HG03159 (cell line): ENCODE measurements around the gene JAG1.
"Not testable (repeated sequence)": the region's sequence is repeated elsewhere in the genome, so short reads cannot be mapped to it uniquely, and the experiment has no call there.

Experiments used
- ATAC-seq: cut with Tn5 transposase; IDR thresholded peaks from one replicate; pipeline ENCODE4 v1.9.1; 2021; ENCODE audit warnings: mild to moderate bottlenecking, moderate library complexity; ENCODE audit not compliant: unreplicated experiment

Gene JAG1

DNA sequence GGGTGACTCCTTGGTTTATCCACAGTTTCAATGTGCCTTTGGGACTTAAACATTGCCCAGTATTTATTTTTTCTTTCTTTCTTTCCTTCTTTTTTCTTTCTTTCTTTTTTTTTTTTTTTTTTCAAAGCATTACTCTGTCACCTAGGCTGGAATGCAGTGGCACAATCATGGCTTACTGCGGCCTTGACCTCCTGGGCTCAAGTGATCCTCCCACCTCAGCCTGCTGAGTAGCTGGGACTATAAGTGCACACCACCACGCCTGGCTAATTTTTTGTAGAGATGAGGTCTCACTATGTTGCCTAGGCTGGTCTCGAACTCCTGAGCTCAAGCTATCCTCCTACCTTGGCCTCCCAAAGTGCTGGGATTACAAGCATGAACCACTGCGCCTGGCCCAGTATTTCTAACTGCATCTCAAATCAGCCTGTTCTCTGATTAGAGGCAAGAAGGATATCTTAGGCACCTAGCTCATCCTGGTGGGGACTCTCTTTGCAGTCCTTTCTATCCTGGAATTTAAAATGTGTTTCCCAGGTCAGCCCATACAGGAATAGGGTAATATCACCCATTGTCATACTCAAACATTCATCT lies 56.2 kb downstream of the JAG1 start:
- ATAC-seq, result not testable (repeated sequence)

DNA sequence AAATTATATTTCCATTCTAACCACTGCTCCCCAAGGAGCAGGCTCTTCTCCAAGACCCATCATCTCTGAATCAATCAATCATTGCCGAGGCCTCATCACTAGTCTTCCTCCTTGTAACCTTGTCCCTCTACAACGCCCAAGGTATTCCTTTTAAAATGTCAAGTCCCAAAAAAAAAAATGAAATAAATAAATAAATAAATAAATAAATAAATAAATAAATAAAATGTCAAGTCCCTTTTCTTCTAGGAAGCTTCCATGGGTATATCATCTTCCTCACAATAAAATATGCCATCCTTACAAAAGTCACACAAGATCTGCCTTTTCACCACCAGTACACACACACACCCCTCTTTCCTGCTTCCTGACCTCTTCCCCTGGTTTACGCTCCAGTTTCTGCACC lies 57.6 kb downstream of the JAG1 start:
- no peak for ATAC-seq

DNA sequence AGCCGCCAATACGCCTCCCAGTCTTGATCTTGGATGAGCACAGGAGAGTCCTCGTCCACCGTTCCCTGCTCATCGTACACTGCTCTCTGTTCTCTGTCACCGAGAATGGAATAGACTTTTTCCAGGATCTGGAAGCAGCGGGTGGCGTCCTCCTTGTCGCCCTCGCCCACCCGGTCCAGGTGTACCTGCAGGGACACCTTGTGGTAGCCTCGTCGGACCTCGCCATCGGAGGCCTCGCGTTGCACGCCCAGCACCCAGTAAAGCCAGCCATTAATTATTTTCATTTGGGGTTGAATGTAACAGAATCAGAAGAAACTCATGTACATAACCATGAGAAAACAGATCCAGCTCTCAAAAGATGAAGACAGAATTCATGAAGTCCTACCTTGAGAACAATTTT lies 59.9 kb downstream of the JAG1 start:
- ATAC-seq, result no peak

DNA sequence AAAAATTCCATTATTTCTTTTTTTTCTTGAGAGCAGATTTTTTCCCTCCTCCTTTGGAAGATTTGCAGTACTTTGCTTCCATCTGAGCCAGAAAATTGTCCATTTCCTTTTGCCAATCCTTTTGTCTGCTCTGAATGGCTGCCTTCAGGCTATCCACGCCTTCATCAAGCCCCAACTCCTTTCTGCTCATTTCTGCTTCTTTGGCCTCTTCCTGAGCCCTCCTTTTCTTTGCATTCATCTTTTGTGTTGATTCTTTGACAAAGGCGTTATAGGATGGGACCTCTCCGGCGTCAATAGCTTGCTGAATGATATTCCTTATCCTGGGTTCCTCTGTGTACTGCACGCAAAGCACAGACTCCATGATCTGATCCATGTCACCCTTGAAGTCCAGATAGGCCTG lies 60.4 kb downstream of the JAG1 start:
- ATAC-seq, result not testable (repeated sequence)

DNA sequence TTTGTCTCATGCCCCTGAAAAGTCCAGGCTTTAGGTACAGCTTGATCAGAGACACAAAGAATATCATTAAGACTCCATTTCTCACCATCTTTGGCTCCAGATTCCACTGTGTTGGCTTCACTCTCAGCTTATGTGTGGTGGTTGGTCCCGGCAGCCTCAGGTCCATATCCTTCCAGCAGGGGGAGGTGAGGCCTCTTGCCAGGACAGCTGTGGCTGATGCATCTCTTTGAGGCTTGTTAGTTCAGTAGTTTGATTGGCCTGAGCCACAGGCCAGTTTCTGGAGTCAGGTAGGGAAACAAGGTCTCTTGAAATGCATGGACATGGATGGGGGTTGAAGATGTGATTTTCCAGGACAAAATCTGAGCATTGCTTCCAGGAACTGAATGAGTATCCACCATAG lies 62.4 kb downstream of the JAG1 start:
- no peak for ATAC-seq

DNA sequence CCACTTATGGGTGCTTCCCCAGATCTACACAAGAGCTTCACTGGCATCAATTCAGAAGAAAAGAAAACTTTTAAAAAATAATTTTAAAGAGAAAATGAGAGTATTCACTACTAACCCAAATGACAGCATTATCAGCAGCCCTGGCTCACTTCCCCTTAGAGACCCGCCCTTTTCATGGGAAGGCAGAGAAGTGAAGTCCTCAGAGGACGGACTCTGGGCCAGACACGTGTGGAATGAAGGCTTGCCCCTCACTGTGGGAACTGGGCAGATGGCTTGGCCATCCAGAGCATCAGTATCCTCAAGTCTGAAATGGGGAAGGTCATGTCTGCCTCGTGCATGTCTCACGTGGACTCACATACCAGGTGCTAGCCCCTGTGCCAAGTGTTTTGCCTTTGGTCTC lies 63.5 kb downstream of the JAG1 start:
- ATAC-seq, result no peak

DNA sequence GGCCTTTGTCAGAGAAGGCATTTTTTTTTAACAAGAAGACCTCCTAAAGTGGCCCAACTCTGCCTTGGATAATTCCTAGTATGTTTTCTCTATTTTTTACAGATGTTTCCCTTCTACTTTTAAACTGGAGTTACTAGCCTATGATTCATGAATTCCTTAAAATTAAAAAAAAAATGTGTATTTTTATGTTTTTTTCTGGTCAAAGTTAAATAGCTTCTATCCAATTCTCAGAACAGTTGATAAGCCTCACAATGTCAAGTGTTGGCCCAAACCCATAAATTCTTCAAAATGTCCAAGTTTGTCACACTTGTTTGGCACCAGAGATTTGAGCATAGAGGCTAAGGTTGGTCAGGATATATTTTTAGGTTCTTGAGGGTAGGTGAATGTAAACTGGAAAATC lies 64.0 kb downstream of the JAG1 start:
- ATAC-seq, result no peak

DNA sequence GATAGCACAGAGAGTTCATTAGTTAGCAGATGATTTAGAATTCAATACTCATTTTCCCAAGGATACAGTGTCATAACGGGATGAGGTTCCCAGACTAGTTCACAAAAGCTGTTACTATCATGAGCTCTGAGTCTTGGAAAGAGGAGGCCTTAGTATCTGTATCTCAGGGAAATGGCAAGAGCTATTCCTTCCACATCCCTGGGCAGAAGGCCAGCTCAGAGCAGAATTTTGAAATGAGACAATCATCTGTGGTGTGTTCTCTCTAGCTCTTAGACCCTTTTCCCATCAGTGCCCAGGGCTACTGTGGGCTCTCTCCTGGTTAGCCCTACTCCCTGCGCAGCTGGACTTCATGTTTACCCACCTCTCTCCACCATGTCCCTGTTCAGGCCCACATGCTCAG lies 64.5 kb downstream of the JAG1 start:
- ATAC-seq, result no peak

DNA sequence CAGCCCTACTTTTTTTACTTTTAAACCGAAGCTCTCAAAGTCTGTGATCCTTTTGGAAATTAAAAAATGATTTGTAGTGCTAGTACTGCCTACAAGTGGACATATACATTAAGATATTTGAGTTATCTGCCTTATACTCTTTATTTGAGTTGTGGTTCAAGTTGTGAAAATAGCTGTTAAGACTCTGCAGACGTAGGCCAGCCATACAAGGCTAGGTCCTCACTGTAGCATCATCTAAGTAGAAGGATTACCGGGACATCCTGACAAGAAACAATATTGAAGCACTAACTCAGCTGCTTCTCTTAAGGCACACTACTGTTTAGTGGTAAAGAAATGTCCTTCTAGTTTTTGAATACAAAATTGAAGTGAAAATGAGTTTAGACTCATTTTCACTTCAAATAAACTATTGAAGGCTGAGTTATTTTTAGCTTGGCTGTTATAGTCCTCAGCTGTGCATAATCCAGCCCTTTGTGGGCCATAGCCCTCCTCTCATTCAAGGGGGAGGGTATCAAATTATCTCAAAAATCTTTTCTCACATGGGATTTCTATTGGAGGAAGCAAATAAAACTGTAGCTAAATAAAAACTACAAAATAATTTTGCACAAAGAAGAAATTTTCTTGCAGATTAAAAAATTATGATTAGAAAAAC lies 68.1 kb downstream of the JAG1 start:
- ATAC-seq, result no peak

DNA sequence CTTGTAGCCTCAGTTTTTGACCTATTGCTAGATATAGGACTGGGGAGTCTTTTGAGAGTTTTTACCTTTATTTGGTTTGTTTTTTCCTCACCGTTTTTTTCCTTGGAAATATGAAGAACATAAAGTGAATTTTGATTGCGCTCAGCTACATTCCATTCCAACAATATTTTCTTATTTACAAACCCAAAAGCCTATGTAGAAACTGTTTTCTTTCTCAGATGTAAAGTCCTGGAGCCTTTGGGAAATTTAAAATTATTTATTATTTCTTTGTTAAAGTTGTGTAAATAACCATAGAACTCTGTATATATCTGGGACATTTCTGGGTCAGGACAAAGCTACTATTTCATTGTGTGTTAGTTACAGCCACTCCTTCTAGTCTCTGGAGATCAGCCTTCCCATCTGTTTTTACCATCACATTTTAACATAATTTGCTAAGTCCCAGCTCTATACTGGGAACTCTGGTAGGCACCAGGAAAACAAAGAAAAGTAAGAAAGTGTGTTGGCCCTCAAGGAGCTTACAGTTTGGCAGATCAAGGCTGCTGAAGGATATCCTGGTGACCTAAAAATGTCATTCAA lies 68.8 kb downstream of the JAG1 start:
- ATAC-seq, result no peak

DNA sequence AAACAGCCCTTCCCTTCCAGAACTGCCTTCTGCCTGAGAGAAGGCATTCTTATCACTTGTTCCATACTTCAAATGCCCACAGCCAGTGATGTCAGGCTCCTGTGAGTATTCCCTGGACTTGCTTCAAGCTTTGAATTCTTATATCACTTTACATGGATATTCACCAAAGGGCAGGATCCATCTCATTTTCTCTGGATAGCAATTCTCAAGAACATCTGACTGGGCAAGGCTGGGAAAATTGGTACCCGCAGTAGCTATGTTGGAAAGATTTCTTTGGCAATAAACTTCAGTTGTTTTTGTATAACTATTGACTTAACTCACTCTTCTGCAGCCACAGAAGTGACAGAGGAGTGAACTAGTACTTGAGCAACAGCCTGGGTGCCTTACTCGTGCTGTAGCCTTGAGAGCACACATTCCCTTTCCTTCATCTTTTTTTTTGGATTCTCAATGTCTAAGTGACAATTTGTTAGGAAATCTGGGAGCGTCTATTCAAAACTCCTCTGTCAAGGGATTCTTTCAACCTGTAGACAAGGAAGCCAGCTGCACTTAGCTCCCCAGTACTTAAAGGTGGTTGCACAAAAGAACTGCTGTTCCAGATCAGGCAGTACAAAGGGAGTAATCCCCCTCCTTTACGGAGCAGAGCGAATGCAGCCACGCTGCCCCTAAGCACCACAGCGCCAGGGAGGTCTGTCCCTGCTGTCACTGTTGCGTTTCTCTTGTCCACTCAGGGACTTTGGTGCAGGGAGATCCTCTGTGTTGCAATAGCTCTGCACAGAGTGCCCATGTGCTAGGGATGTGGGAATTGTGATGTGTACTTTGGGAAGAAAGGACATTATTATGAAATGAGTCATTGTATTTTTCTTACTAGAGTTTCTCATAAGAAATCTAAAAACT lies 69.6 kb downstream of the JAG1 start:
- no peak for ATAC-seq

DNA sequence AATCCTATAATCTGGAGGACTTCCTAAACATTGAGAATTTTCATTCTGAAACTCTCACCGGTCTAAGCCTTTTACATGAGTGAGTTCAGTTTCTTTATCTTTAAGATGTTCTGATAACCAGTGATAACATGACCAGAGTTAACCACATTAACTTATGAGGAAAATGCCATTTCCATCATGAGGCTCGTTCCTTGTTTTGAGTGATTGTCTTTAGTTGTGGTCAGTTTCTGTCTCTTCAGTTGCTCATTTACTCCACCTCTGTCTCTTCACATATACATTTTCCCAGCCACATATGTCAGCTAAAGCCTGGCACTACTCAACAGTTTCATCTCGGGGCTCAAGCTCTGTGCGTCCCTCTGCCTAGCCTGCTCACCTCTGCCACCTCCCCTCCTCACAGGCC lies 70.4 kb downstream of the JAG1 start:
- ATAC-seq, result no peak

DNA sequence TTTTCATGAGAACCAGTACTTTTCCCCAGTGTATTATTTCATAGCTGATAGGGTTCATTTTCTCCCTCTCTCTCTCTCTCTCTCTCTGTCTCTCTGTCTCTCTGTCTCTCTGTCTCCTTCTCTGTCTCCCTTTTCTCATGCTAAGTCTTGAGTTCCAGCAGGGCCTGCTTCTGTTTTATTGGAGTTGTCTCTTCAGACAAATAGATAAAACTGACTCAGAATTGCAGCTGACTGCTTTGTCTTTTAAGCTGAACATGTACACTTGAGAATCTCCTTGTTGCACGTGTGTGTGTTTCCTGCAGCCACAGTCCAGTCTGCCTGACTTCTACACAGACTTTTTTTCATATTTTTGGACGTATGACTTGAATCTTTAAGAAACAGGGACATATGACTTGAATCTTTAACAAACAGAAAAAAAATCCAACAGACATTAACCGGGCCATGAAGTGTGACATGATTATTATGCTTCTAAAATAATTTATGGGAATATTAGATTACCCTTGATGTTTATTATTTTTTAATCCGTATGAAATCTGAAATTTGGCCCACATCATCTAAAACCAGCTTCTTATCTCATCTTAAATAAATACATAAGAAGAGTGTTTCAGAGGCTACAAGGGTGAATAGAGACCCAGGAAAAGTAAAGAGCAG lies 71.5 kb downstream of the JAG1 start:
- no peak for ATAC-seq

DNA sequence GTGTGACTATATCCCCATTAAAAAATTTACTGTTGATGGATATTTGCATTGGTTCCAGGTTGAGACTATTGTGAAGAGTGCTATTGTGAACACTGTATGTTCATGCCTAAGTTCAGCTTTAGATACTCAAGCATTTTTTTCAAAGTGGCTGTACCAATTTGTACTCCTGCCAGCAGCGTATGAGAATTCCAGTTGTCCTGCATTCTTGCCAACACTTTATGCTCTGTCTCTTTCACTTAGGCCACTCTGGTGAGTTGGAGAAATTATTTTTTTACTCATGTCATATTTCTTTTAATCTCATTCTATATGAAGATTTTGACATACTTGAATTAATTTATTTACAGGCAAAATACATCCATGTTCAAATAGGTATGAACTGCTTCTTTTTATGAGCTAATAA lies 76.2 kb downstream of the JAG1 start:
- ATAC-seq, result no peak

DNA sequence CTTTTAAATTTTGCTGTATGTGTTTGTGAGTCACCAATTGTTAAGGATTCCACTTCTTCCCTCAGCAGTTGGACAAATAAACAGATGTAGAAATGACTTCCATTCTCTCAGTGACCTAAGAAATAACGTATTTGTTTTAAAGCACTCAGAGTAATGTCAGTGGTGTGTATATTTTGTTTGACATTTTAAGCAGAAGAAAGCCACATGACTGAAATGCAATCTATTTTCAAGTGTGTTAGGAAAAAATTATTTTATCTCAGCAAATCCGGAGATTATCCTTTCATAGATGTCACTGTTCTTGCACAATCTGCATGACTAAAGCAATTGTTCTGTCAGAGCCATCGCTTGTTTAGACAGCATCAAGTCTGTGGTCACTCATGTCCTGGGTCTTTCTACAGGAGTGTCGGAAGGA lies 77.1 kb downstream of the JAG1 start:
- ATAC-seq, result no peak

DNA sequence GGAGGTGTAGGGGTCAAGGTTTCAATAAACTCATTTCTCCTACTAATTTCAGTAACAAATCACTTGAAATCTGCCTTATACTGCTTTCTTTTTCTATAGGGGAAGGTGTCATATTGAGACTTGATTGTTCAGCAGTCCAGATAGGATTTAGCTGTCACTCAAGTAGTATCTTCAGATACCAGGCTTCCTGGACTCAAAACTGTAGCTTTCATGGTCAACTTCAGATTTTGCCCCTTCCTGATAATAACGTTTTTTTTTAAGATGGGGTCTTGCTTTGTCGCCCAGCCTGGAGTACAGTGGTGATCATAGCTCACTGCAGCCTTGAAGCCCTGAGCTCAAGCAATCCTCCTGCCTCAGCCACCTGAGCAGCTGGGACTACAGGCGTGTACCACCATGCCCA lies 77.8 kb downstream of the JAG1 start:
- no peak for ATAC-seq

DNA sequence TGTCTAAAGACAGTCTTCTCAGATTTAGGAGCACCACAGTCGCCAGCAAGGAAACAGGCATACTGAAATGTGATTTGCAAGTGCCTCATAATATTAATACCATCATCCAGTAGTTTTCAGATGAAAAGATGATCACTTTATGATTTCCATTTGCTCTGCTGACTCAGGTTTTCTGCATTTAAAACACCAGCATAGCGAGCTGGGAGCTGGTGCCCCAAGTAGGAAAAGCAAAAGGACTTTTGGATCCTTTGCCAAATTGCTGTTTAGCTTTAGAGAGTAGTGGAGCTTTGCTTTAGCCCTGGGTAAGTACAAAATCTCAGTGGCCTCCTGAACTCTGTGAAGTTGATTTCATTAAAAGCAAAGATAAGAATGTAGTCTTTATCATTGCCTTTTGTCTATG lies 78.5 kb downstream of the JAG1 start:
- no peak for ATAC-seq

DNA sequence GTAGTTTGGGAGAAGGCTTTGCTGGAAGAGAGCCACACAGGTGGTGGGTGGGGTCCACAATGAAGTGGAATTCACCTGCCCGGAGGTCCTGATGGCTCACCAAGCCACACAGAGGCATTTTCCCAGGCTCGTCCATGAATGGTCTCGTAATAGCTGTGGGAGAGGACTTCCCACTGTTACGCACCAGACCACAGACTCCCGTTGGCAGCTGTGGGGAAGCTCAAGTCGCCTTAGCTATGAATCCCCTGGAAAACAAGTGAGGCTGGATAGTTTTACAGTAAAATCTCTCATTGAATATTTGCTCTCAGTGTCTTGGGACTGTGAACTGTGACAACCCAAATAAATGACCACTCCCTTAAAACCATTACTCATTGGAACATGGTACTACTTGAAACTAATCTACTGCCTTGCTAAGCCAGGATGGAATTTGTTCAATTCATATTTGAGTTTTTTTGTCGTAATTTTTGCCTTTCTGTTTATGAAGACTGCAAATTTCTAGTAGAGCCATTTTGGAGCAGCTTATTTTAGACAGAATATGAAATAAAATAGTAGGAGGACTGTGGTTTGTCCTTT lies 79.4 kb downstream of the JAG1 start:
- no peak for ATAC-seq

DNA sequence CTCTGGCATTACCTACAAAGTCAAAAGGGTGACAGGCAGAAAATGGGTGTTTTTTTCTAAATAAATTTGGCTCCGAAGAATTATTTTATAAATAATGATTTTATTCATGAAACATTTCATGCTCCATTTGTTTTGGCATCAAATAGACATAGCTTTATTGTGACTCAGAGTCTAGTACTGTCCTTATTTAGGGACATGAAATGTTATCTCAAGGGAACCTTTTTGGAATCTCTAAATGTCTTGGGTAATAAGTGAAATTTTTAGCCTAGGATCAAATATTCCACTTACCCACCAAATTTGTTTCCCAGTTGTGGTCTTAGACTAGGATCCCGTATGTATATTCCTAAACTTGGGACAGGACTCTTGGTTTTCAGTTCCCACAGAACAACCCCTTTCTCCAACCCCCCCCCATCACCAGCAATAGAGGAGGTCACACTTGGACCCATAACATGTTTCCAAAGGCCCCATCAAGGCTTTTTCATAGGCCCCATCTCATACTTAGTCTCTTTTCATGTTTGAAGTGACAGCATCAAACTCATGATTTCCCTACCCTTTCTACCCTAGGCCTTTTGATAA lies 81.8 kb downstream of the JAG1 start:
- no peak for ATAC-seq

DNA sequence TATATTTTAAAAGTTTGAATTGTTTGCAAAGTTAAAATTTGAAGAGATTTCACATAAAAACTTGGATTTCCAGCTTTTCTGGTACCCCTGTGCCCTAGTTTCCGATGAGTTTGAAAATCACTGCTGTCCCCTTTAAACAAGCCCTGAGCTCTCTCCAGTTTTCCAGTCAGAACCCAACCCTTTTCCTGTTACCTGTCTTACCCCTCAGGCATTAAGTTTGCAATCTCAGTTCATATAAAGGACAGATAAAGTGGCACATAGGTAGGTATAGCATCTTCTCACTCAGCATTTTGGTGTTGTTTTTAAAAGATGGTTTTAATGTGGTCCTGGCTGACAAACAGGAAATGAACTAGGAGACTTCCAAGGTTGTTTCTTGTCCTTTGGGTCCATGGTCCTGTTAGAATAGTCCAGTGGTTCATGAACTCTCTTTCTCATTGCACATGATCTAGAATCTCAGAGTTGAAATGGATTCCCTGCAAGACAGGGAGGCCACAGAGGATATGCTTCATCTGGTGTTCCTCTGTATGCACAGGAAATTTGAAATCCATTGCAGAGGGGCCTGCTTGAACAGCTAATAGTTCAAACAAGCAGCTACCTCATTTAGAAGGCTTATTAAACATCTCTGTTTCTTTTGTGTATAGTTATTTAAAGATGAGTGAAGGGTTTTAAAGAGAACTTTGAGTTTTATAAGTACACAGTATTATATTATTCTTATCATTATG lies 82.7 kb downstream of the JAG1 start:
- no peak for ATAC-seq
